K562 (cell line): Measurements from ENCODE around the gene CDKN2B-AS1. TPM values are rescaled to one million over a fixed set of nuclear protein-coding genes. Genes with fewer than 3 reads are reported as not detected.

ENCODE experiments used
- ATAC-seq: fragments of 200-7000 bp; cut with Tn5 transposase; 3 replicates; pipeline ENCODE4 v1.9.1; 2020; ENCODE audit warnings: moderate library complexity
- BruUV-seq: library from RNA; stranded (reverse); fragments of 400-500 nt; replicated peaks from 2 replicates; lab custom pipeline; 2021; lab: Mats Ljungman, UMichigan
- CTCF ChIA-PET: fragments of 300-600 bp; formaldehyde crosslinking; extraction: SDS; loops from one replicate; lab custom pipeline; 2021; ENCODE audit warnings: low intra/inter-chr PET ratio; lab: Yijun Ruan, JAX
- POLR2A ChIA-PET: fragments of 300-600, 350-650 bp; sonication (Branson Sonifier 250); formaldehyde crosslinking; extraction: SDS; loops from one replicate; lab custom pipeline; 2021; ENCODE audit warnings: antibody characterized with exemption, inconsistent platforms; lab: Yijun Ruan, JAX
- DNase-seq, 4 experiments: peaks; one replicate each; pipeline versions ENCODE4 v3.0.0 to v3.0.0-alpha.2; 2011 to 2018; ENCODE audit warnings: low spot score in 3 of 4, mixed read lengths in 3 of 4; ENCODE audit errors: extremely low read depth in 1 of 4
- FAIRE-seq: peaks from 2 replicates; lab custom pipeline; 2011; peaks lifted over from hg19 to GRCh38; lab: Jason Lieb, UNC
- H2AFZ ChIP-seq: 2 replicates; pipeline ENCODE4 v1.6.0; 2011; ENCODE audit warnings: low read depth, low read length, control low read depth, inconsistent platforms
- H3K27ac ChIP-seq: fragments of 200-600 bp; 3 replicates; pipeline ENCODE4 v1.8.0; 2011; ENCODE audit warnings: low read depth, mild to moderate bottlenecking, control low read depth, inconsistent platforms, low read length, moderate library complexity, mixed read lengths; ENCODE audit errors: extremely low read depth
- H3K27me3 ChIP-seq, 2 experiments: fragments of 300-600 bp in 1 of 2; 2 replicates in 1 of 2; 3 replicates in 1 of 2; pipeline versions ENCODE4 v1.6.0 to v1.8.0; 2011; ENCODE audit warnings: inconsistent platforms in 2 of 2, low read length in 2 of 2, mild to moderate bottlenecking in 1 of 2, mixed read lengths in 1 of 2, moderate library complexity in 1 of 2; ENCODE audit not compliant: control insufficient read depth in 2 of 2, insufficient read depth in 2 of 2
- H3K36me3 ChIP-seq: fragments of 300-600 bp; 3 replicates; pipeline ENCODE4 v1.8.0; 2011; ENCODE audit warnings: mild to moderate bottlenecking, low read length, inconsistent platforms; ENCODE audit not compliant: control insufficient read depth, insufficient read depth
- H3K4me1 ChIP-seq, 2 experiments: fragments of 200-600 bp in 1 of 2; replicated peaks in 1 of 2; 2 replicates in 1 of 2; 3 replicates in 1 of 2; pipeline versions ENCODE4 v1.5.1 to v1.8.0; 2011; ENCODE audit warnings: inconsistent platforms in 2 of 2, low read length in 2 of 2, mild to moderate bottlenecking in 1 of 2, mixed read lengths in 1 of 2, moderate library complexity in 1 of 2; ENCODE audit not compliant: control insufficient read depth in 2 of 2, insufficient read depth in 2 of 2
- H3K4me2 ChIP-seq: 2 replicates; pipeline ENCODE4 v1.6.1; 2011; ENCODE audit warnings: low read length, control low read depth, inconsistent platforms, mixed read lengths; ENCODE audit not compliant: insufficient read depth
- H3K4me3 ChIP-seq: fragments of 200-600 bp; sonication (generic), shearing (Covaris generic); 2 replicates; pipeline ENCODE4 v1.5.1; 2016; ENCODE audit warnings: control low read depth, inconsistent platforms
- H3K79me2 ChIP-seq: fragments of 200-600 bp; 3 replicates; pipeline ENCODE4 v1.8.0; 2011; ENCODE audit warnings: low read length, inconsistent platforms; ENCODE audit not compliant: control insufficient read depth, insufficient read depth
- H3K9ac ChIP-seq, 2 experiments: 2 replicates each; pipeline versions ENCODE4 v1.6.0 to v1.6.1; 2011; ENCODE audit warnings: low read depth in 2 of 2, low read length in 2 of 2, control low read depth in 1 of 2, inconsistent platforms in 1 of 2, mild to moderate bottlenecking in 1 of 2, mixed read lengths in 1 of 2; ENCODE audit not compliant: insufficient read depth in 1 of 2
- H3K9me1 ChIP-seq: one replicate; pipeline ENCODE4 v1.6.0; 2011; ENCODE audit warnings: inconsistent platforms, mild to moderate bottlenecking, low read length, moderate library complexity; ENCODE audit not compliant: control insufficient read depth, insufficient read depth
- H3K9me3 ChIP-seq: replicated peaks from 2 replicates; pipeline ENCODE4 v1.5.1; 2011; ENCODE audit warnings: low read depth, low read length, inconsistent platforms; ENCODE audit not compliant: control insufficient read depth, insufficient read depth
- H4K20me1 ChIP-seq: replicated peaks from 2 replicates; pipeline ENCODE4 v1.6.1; 2011; ENCODE audit warnings: low read length, inconsistent platforms, mixed read lengths; ENCODE audit not compliant: control insufficient read depth, insufficient read depth
- BRF1 ChIP-seq: IDR thresholded peaks from 3 replicates; pipeline ENCODE4 v1.6.1; 2011; ENCODE audit warnings: borderline replicate concordance, mild to moderate bottlenecking; ENCODE audit not compliant: insufficient read length; ENCODE audit errors: extremely low read depth
- EGR1 ChIP-seq: fragments of 450-650 bp; conservative IDR thresholded peaks from 2 replicates; pipeline ENCODE4 v1.6.1; 2017; ENCODE audit warnings: mild to moderate bottlenecking
- L3MBTL2 ChIP-seq: fragments of 450-650 bp; IDR thresholded peaks from 2 replicates; pipeline ENCODE4 v1.6.1; 2016; ENCODE audit warnings: mild to moderate bottlenecking, moderate library complexity
- MCM5 ChIP-seq: fragments of 450-650 bp; IDR thresholded peaks from 2 replicates; pipeline ENCODE4 v1.6.1; 2016; ENCODE audit warnings: low read depth
- MEF2A ChIP-seq: IDR thresholded peaks from 2 replicates; pipeline ENCODE4 v1.6.1; 2011; ENCODE audit warnings: low read depth, mild to moderate bottlenecking, low read length, moderate library complexity; ENCODE audit not compliant: control insufficient read depth
- MXI1 ChIP-seq: IDR thresholded peaks from 2 replicates; pipeline ENCODE4 v1.6.1; 2011; ENCODE audit warnings: low read depth, mild to moderate bottlenecking, improper control_type of control experiment, low read length
- NELFE ChIP-seq: IDR thresholded peaks from 2 replicates; pipeline ENCODE4 v1.6.1; 2011; ENCODE audit warnings: mild to moderate bottlenecking; ENCODE audit not compliant: insufficient read depth, insufficient read length
- NFXL1 ChIP-seq: fragments of 450-650 bp; formaldehyde crosslinking; IDR thresholded peaks from 2 replicates; pipeline ENCODE4 v1.4.0; 2021; ENCODE audit warnings: mild to moderate bottlenecking
- NONO ChIP-seq, 2 experiments: fragments of 200-400 bp in 1 of 2; fragments of 450-650 bp in 1 of 2; formaldehyde crosslinking in 1 of 2; IDR thresholded peaks; 2 replicates each; pipeline ENCODE4 v1.6.1; 2017; ENCODE audit warnings: low read depth in 2 of 2, mild to moderate bottlenecking in 2 of 2, moderate library complexity in 2 of 2, low read length in 1 of 2
- ZFPM2 ChIP-seq: fragments of 250-450 bp; sonication (Bioruptor Pico); IDR thresholded peaks from 2 replicates; pipeline ENCODE4 v1.5.1; 2022; ENCODE audit warnings: mild to moderate bottlenecking
- WGBS: fragments of 100-300 bp; shearing (Covaris generic); methylation state at CpG from one replicate; pipeline ENCODE4 v1.1.6; 2016; ENCODE audit warnings: low coverage, mixed read lengths; ENCODE audit not compliant: insufficient coverage; ENCODE audit errors: missing lambda C conversion rate; 5-methylcytosine and 5-hydroxymethylcytosine counted together
- in situ Hi-C: fragments of 300-500 bp; cut with MboI; formaldehyde crosslinking; loops from 4 replicates; pipeline ENCODE4 v1.15.0; 2018; ENCODE audit warnings: inconsistent platforms, mixed read lengths
- intact Hi-C: fragments of 100-400 bp; cut with micrococcal nuclease; formaldehyde crosslinking; loops from 2 replicates; pipeline ENCODE4 v1.14.2; 2022
- polyA plus RNA-seq, 8 experiments: library from polyadenylated mRNA; depleted of rRNA in 4 of 8; stranded (reverse) in 5 of 8; unstranded in 3 of 8; fragments of >200 nt; fragmentation: Nextera tagmentation in 2 of 8; fragmentation: Illumina TruSeq in 1 of 8; extraction: Ambion mirVana in 2 of 8; extraction: Trizol in 1 of 8; gene quantifications; 2 replicates each; pipeline versions ENCODE4 v1.2.1 to v1.2.3, GENCODE V29; 2011 to 2014; ENCODE audit warnings: inconsistent platforms in 1 of 8, missing spikeins in 1 of 8
- total RNA-seq, 7 experiments: library from RNA; depleted of rRNA in 6 of 7; stranded (reverse); fragments of >200 nt in 6 of 7; fragmentation: Illumina TruSeq in 2 of 7; extraction: Trizol in 2 of 7; gene quantifications; 2 replicates each; pipeline versions ENCODE4 v1.2.1 to v1.2.3, GENCODE V29; 2011 to 2021; ENCODE audit warnings: low replicate concordance in 1 of 7
- TF ChIP-seq, protein P1 (sequence below): fragments of 450-650 bp; formaldehyde crosslinking; IDR thresholded peaks from 2 replicates; pipeline ENCODE4 v1.4.0; 2020; ENCODE audit warnings: mild to moderate bottlenecking, moderate library complexity
- TF ChIP-seq, protein P2 (sequence below): fragments of 450-650 bp; IDR thresholded peaks from 2 replicates; pipeline ENCODE4 v1.7.1; 2018; ENCODE audit warnings: mild to moderate bottlenecking, low read depth; ENCODE audit not compliant: partially characterized antibody

Gene CDKN2B-AS1
- total and polyA plus RNA-seq, 9 of the 15 experiments (the other 6 are each of a cell fraction or from before 2014, with no cell fraction given) = not detected

GRCh38 chr9:21996858-21997257, 2.3 kb downstream of the CDKN2B-AS1 start:
- no peak for ATAC-seq
- H3K27me3 ChIP-seq = no peaks in the 10 kb centered on the region
- no peaks in the 10 kb centered on the region for H3K79me2 ChIP-seq
- no TSS peak for BruUV-seq
- H4K20me1 ChIP-seq = no peaks in the 10 kb centered on the region
- no peak overlapping the region for H3K4me3 ChIP-seq
- H3K9me3 ChIP-seq = no peaks in the 10 kb centered on the region
- intact Hi-C loops = no loop called here
- POLR2A ChIA-PET = no interaction called here
- CTCF ChIA-PET = no interaction called here
- no CpG with 5 or more reads among the region's 5 CpGs for WGBS
- no peak for FAIRE-seq
- H3K9me1 ChIP-seq = no peaks in the 10 kb centered on the region
- no peak overlapping the region for H2AFZ ChIP-seq
- in situ Hi-C loops = no loop called here
- no peak overlapping the region for H3K4me2 ChIP-seq
- no peaks in the 10 kb centered on the region for H3K36me3 ChIP-seq
- no peak overlapping the region for H3K9ac ChIP-seq
- no peaks in the 10 kb centered on the region for H3K4me1 ChIP-seq
- no peak for DNase-seq
- H3K27ac ChIP-seq = no peak overlapping the region
- TF ChIP-seq L3MBTL2 (no peak), ZFPM2 (no peak), EGR1 (no peak), BRF1 (no peak), MEF2A (no peak), NELFE (no peak), MXI1 (no peak), NFXL1 (CRISPR knock-in tag) (no peak), NONO (IDR thresholded peaks at IDR 0.05; ENCODE audit: low read depth in 2 of 2, low read length in 1 of 2) (no peak), MCM5 (no peak)
- TF ChIP-seq, protein P1, sequence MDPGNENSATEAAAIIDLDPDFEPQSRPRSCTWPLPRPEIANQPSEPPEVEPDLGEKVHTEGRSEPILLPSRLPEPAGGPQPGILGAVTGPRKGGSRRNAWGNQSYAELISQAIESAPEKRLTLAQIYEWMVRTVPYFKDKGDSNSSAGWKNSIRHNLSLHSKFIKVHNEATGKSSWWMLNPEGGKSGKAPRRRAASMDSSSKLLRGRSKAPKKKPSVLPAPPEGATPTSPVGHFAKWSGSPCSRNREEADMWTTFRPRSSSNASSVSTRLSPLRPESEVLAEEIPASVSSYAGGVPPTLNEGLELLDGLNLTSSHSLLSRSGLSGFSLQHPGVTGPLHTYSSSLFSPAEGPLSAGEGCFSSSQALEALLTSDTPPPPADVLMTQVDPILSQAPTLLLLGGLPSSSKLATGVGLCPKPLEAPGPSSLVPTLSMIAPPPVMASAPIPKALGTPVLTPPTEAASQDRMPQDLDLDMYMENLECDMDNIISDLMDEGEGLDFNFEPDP (CRISPR knock-in tag) = no peak
- TF ChIP-seq, protein P2, sequence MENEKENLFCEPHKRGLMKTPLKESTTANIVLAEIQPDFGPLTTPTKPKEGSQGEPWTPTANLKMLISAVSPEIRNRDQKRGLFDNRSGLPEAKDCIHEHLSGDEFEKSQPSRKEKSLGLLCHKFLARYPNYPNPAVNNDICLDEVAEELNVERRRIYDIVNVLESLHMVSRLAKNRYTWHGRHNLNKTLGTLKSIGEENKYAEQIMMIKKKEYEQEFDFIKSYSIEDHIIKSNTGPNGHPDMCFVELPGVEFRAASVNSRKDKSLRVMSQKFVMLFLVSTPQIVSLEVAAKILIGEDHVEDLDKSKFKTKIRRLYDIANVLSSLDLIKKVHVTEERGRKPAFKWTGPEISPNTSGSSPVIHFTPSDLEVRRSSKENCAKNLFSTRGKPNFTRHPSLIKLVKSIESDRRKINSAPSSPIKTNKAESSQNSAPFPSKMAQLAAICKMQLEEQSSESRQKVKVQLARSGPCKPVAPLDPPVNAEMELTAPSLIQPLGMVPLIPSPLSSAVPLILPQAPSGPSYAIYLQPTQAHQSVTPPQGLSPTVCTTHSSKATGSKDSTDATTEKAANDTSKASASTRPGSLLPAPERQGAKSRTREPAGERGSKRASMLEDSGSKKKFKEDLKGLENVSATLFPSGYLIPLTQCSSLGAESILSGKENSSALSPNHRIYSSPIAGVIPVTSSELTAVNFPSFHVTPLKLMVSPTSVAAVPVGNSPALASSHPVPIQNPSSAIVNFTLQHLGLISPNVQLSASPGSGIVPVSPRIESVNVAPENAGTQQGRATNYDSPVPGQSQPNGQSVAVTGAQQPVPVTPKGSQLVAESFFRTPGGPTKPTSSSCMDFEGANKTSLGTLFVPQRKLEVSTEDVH = no peak
